Neural cell (in vitro differentiated cells): Measurements from ENCODE around the gene RAG2.

Source experiments
- CTCF ChIP-seq: fragments of 450-650 bp; IDR thresholded peaks from 2 replicates; pipeline ENCODE4 v1.5.1; 2014; ENCODE audit warnings: antibody characterized with exemption, mild to moderate bottlenecking, moderate library complexity; ENCODE audit not compliant: poor library complexity, severe bottlenecking
- EZH2 ChIP-seq: fragments of 200-600, 300-800 bp; shearing (Covaris generic), sonication (generic); IDR thresholded peaks from 2 replicates; pipeline ENCODE4 v1.6.1; 2014; ENCODE audit warnings: antibody characterized with exemption, low read length, borderline replicate concordance, mild to moderate bottlenecking; ENCODE audit not compliant: insufficient read depth, poor library complexity, severe bottlenecking

- TF ChIP-seq CTCF: no peak
- TF ChIP-seq EZH2: no peak
Observed at GRCh38 chr11:36577859-36578258, 20.2 kb downstream of the RAG2 start.
